Germinal center (tissue), 1 donor: ENCODE results near the gene SLC5A11.
"Not testable (repeated sequence)": the region's sequence is repeated elsewhere in the genome, so short reads cannot be mapped to it uniquely, and the experiment has no call there.

Source experiments
- DNase-seq: peaks from one replicate; pipeline ENCODE4 v3.0.0; 2012; ENCODE audit warnings: mixed read lengths, low spot score

SLC5A11 gene

GRCh38 chr16:24845726-24846547, at the start of gene SLC5A11:
SLC5A11 (plus strand) TSS chr16:24845963; CDS start chr16:24858644, 12,681 bp downstream.
- no peak for DNase-seq

DNA sequence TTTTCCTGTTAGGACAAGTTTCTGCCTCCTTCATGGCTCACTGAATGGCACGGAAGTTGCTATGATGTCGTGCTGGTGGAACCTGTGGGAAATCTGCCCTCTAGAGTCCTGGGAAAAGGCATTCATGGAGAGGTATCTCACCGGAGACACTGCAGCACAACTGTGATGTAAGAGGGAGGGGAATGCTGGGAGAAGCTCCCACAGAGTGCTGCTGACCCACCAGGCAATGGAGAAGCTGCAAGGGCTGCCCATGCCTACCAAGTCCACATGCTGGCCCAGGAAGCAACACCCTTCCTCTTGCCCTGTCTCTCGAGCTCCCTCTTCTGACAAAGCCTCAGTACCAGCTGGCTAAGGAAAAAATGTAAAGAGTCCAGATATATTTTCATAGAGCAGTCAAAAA, 45.2 kb upstream of the SLC5A11 start:
- no peak for DNase-seq

- DNase-seq = no peak
These were observed 43.9 kb upstream of the SLC5A11 start for GRCh38 chr16:24801761-24802302.

- DNase-seq = no peak
These were observed 40.3 kb upstream of the SLC5A11 start for GRCh38 chr16:24805484-24805883.

DNA sequence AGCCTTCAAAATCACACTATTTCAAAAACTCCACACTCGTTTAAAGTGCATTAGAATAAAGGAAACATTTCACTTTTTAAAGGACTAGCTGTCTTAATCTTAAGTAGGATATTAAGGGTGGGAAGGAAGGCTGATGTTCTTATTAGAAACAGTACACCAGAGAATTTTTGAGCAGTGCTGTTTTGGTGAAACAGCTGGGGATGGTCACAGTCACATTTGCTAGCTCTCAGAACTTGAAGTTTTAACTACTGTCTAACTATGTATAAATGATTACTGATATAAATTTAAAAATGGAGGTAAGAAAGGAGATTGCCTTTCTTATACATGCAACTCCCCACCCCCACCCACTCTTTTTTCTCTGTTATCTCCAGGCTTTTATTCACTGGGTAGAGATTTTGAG, 38.5 kb upstream of the SLC5A11 start:
- DNase-seq = no peak

GRCh38 chr16:24810951-24811843, 34.6 kb upstream of the SLC5A11 start:
- DNase-seq = no peak

DNA sequence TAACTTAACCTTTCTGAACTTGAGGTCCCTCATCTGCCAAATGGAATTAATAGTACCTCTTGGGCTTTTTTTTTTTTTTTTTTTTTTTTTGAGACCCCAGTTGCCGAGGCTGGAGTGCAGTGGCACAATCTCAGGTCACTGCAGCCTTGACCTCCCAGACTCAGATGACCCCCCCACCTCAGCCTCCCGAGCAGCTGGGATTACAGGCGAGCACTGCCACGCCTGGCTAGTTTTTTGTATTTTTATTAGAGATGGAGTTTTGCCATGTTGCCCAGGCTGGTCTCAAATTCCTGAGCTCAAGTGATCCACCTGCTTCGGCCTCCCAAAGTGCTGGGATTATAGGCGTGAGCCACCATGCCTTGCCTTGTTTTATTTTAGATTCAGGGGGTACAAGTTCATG, 33.0 kb upstream of the SLC5A11 start:
- not testable (repeated sequence) for DNase-seq

DNA sequence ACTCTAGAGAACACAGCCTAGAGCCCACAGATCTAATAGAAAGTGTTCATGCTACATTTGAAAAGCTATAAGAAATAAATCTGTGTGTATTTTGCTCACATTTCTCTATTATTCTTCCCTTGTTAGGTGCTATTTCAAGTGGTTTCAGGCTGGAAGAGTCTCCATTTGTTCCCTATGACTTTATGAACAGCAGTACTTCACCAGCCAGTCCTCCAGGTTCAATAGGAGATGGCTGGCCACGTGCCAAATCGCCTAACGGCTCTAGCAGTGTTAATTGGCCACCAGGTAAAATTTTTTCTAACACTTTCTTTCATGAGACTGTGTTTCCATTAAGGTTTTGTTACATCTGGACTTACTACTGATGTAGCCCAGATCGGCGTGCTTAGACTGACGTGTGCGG, 30.7 kb upstream of the SLC5A11 start:
- no peak for DNase-seq

GRCh38 chr16:24816688-24817087, 29.1 kb upstream of the SLC5A11 start:
- no peak for DNase-seq

DNA sequence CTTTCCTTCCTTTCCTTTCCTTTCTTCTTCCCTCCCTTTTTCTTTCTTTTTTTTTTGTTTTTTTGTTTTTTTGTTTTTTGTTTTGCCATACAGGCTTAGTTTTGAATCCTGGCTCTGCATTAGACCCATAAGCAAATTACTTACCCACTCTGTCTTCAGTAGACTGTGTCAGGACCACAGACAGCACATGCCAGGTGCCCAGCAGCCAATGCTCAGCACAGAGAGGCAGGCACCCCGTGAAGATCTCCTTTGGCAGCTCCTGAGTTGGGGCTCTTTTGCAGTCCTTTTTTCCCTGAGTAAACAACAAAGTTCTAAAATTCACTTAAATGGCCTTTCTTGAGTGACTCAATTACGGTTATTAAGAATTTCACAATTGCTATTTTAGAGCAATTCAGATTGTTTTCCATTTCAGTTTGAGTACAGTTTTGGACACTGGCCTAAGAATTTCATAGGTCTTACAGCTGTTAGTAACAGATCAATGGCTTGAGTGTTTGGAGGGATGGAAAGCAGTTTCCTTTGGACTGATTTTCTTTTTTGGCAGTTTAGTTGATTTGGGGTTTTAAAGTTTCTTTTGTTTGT, 26.2 kb upstream of the SLC5A11 start:
- no peak for DNase-seq

- no peak for DNase-seq
These were observed 25.2 kb upstream of the SLC5A11 start for GRCh38 chr16:24820522-24820921.

- DNase-seq = no peak
These were observed 24.6 kb upstream of the SLC5A11 start for GRCh38 chr16:24821129-24821528.

DNA sequence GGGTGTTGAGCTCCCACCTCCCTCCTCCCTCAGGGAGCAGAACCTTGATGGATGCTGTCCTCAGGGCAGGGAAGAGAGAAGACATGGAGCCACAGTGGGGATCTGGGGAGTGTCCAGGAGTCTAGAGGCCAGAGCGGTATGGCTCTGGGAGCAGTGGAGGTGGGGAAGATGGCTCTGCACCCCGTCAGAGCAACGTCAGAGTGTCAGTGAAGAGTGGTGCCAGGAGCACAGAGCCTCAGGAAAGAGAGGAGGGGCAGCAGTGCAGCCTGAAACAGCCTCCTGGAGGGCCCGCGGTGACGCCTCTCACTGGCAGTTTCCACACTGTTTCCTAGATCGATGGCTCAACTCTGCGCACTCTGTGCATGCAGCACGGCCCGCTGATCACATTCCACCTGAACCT, 23.2 kb upstream of the SLC5A11 start:
- DNase-seq = no peak

DNA sequence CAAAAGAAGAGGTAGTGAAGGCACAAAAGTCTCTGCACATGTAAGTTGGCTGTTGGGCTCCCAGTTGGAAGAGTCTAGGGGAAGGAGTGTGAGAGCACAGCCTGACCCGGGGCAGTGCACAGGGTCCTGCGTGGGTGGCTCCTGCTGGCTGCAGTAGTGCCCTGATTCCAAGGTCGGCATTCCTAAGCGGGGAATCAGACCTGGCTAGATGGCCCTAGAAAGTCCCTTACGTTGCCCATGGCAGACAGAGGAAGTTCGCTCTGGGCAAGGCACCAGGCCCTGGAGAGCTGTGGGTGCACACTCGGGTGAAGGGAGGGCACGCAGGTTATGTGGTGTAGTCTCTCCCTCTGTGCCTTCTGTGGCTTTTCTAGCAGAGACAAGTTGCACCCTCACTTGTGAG, 22.8 kb upstream of the SLC5A11 start:
- no peak for DNase-seq

- DNase-seq = no peak
These were observed 20.1 kb upstream of the SLC5A11 start for GRCh38 chr16:24825696-24826095.

GRCh38 chr16:24826096-24826690, 19.6 kb upstream of the SLC5A11 start:
- no peak for DNase-seq

GRCh38 chr16:24826817-24827566, 18.8 kb upstream of the SLC5A11 start:
- no peak for DNase-seq

- DNase-seq = no peak
These were observed 16.6 kb upstream of the SLC5A11 start for GRCh38 chr16:24829153-24829552.

- no peak for DNase-seq
These were observed 12.4 kb upstream of the SLC5A11 start for GRCh38 chr16:24833352-24833751.

GRCh38 chr16:24834459-24835335, 11.1 kb upstream of the SLC5A11 start:
- no peak for DNase-seq
